Activated CD4-positive, alpha-beta T cell treated with anti-CD3 and anti-CD28 coated beads, Interleukin-2, amount 10 ng/mL, durations not matched to agents 7 days and 5 days (primary cell): Measurements from ENCODE around the gene OR2M2. TPM values are rescaled to one million over a fixed set of nuclear protein-coding genes. Genes with fewer than 3 reads are reported as not detected.

Source experiments
- CTCF ChIA-PET: fragments of 350-600 bp; sonication (Branson Sonifier 250); formaldehyde crosslinking; loops from one replicate; lab custom pipeline; 2021; ENCODE audit warnings: antibody characterized with exemption; lab: Charles Lee
- POLR2A ChIA-PET: fragments of 350-600 bp; sonication (Branson Sonifier 250); formaldehyde crosslinking; loops from one replicate; lab custom pipeline; 2021; ENCODE audit warnings: antibody characterized with exemption; lab: Charles Lee
- DNase-seq: peaks from one replicate; pipeline ENCODE4 v3.0.0-alpha.2; 2020
- H3K27ac Mint-ChIP-seq: one replicate; pipeline ENCODE4 v1.8.0; 2021; ENCODE audit warnings: mild to moderate bottlenecking, moderate library complexity, mixed read lengths
- H3K27me3 Mint-ChIP-seq: one replicate; pipeline ENCODE4 v1.8.0; 2021; ENCODE audit warnings: mixed read lengths
- H3K36me3 Mint-ChIP-seq: one replicate; pipeline ENCODE4 v1.8.0; 2021; ENCODE audit warnings: low read depth, mixed read lengths
- H3K4me1 Mint-ChIP-seq: one replicate; pipeline ENCODE4 v1.8.0; 2021; ENCODE audit warnings: mixed read lengths
- H3K4me3 Mint-ChIP-seq: one replicate; pipeline ENCODE4 v1.8.0; 2021; ENCODE audit warnings: mild to moderate bottlenecking, moderate library complexity, mixed read lengths
- H3K9me3 Mint-ChIP-seq: one replicate; pipeline ENCODE4 v1.8.0; 2021; ENCODE audit warnings: mixed read lengths
- total RNA-seq, 2 experiments: library from RNA; stranded (reverse); gene quantifications; one replicate each; pipeline ENCODE4 v1.2.3, GENCODE V29; 2021

Gene OR2M2
- total RNA-seq, 2 experiments from 2014 or later, result not detected

DNA sequence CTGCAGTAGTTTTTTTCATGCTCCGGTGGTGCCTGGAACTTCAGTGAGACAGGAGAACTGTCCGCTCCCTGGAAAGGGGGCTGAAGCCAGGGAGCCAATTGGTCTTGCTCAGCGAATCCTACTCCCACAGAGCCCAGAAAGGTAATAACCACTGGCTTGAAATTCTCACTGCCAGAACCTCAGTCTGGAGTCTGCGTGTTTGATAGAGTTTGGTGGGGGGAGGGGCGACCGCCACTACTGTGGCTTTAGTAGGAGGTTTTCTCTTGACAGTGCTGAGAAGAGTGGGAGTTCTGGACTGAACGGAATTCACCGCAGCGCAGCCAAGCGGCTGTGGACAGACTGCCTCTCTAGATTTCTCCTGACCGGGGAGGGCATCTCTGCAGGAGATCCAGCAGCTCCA is 14.4 kb downstream of the OR2M2 start:
- H3K4me1 Mint-ChIP-seq, result no peaks in the 10 kb centered on the region
- no peak overlapping the region for H3K27ac Mint-ChIP-seq
- no peaks in the 10 kb centered on the region for H3K9me3 Mint-ChIP-seq
- no peak for DNase-seq
- no peak overlapping the region for H3K4me3 Mint-ChIP-seq
- CTCF ChIA-PET, result no interaction called here
- POLR2A ChIA-PET, result no interaction called here
- H3K27me3 Mint-ChIP-seq, result no peaks in the 10 kb centered on the region
- H3K36me3 Mint-ChIP-seq, result no peaks in the 10 kb centered on the region

DNA sequence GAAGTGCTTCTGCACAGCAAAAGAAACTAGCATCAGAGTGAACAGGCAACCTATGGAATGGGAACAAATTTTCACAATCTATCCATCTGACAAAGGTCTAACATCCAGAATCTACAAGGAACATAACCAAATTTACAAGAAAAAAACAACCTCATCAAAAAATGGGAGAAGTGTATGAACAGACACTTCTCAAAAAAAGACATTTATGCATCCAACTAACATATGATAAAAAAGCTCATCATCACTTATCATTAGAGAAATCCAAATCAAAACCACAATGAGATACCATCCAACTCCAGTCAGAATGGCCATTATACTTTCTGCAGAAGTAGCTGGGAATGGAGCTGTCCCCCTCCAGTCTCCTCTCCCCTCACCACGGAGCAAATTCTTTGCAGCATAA is 19.5 kb downstream of the OR2M2 start:
- no peak for DNase-seq
- no peaks in the 10 kb centered on the region for H3K9me3 Mint-ChIP-seq
- H3K4me1 Mint-ChIP-seq, result no peaks in the 10 kb centered on the region
- H3K27ac Mint-ChIP-seq, result no peak overlapping the region
- no peaks in the 10 kb centered on the region for H3K36me3 Mint-ChIP-seq
- H3K4me3 Mint-ChIP-seq, result no peak overlapping the region
- H3K27me3 Mint-ChIP-seq, result no peaks in the 10 kb centered on the region
- ChIA-PET POLR2A (no interaction called here), CTCF (no interaction called here)

DNA sequence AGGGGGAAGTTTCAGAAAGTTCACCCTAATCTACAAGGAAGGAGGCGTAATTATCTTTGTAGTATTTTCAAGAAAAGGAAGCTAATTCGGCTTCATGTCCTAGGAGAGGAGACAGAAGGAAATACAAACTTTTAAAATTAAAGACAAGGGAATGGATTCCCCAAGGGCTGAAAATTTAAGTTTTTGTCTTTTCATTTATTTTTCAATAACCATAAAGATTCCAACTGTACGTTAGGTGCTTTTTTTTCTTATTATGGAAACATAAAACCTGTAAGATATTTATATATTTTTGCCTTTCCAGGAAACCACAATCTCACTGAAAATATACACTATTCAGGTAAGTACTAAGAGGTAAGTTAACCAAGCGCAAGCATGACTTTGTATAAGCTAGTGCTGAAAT is 22.3 kb downstream of the OR2M2 start, which contains the start of gene OR2M3:
Gene OR2M3, plus strand, starts transcription at position 301 of the 400 bp plus-strand sequence. CDS start 5,803 bp downstream, outside the sequence.
- no peaks in the 10 kb centered on the region for H3K27me3 Mint-ChIP-seq
- H3K27ac Mint-ChIP-seq, result no peak within 1 kb of the TSS
- ChIA-PET CTCF (no interaction called here), POLR2A (interaction anchor here (0.6 kb wide), 1 partner anchor 11 kb away, joined by 4 read pairs; no protein-coding TSS in a partner anchor)
- H3K4me3 Mint-ChIP-seq, result no peak within 1 kb of the TSS
- H3K4me1 Mint-ChIP-seq, result no peaks in the 10 kb centered on the region
- no peak for DNase-seq
- H3K36me3 Mint-ChIP-seq, result no peaks in the 10 kb centered on the region
- H3K9me3 Mint-ChIP-seq, result no peaks in the 10 kb centered on the region

DNA sequence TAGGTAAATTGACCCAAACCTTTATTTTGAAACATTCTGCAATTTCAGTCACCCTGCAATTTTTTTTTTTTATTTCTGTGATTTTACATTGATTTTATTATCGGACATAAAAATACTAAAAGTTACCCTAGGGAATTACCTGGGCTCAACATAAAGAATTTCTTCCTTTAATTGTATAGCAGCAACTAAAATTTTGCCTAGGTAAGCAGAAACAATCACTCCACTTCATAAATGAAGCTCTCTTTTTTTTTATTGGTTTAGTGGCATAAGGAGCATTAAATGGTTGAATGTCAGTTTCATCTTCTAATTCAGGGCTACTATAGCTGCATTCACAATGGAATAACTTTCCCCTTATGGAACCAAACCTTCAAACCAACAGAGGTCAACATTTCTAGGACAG is 41.3 kb downstream of the OR2M2 start:
- H3K9me3 Mint-ChIP-seq, result no peaks in the 10 kb centered on the region
- no peak overlapping the region for H3K4me3 Mint-ChIP-seq
- H3K27me3 Mint-ChIP-seq, result no peaks in the 10 kb centered on the region
- no peak overlapping the region for H3K27ac Mint-ChIP-seq
- no peaks in the 10 kb centered on the region for H3K36me3 Mint-ChIP-seq
- ChIA-PET CTCF (interaction anchor here (0.6 kb wide), 1 partner anchor 905 kb away, joined by 6 read pairs; no protein-coding TSS in a partner anchor), POLR2A (no interaction called here)
- DNase-seq, result no peak
- no peaks in the 10 kb centered on the region for H3K4me1 Mint-ChIP-seq

DNA sequence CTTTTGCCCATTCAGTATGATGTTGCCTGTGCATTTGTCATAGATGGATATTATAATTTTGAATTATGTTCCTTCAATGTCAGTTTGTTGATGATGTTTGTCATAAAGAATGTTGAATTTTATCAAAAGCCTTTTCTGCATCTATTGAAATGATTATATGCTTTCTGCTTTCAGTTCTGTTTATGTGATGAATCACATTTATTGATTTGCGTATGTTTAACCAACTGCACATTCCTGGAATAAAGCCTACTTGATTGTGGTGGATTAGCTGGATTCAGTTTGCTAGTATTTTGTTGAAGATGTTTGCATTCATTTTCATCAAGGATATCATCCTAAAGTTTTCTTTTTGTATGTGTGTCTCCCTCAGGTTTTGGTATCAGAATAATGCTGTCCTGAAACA is 50.9 kb downstream of the OR2M2 start:
- Mint-ChIP-seq H3K27ac (no peak overlapping the region), H3K27me3 (no peaks in the 10 kb centered on the region), H3K4me1 (no peaks in the 10 kb centered on the region), H3K9me3 (no peaks in the 10 kb centered on the region), H3K36me3 (no peaks in the 10 kb centered on the region), H3K4me3 (no peak overlapping the region)
- ChIA-PET POLR2A (no interaction called here), CTCF (no interaction called here)
- no peak for DNase-seq

DNA sequence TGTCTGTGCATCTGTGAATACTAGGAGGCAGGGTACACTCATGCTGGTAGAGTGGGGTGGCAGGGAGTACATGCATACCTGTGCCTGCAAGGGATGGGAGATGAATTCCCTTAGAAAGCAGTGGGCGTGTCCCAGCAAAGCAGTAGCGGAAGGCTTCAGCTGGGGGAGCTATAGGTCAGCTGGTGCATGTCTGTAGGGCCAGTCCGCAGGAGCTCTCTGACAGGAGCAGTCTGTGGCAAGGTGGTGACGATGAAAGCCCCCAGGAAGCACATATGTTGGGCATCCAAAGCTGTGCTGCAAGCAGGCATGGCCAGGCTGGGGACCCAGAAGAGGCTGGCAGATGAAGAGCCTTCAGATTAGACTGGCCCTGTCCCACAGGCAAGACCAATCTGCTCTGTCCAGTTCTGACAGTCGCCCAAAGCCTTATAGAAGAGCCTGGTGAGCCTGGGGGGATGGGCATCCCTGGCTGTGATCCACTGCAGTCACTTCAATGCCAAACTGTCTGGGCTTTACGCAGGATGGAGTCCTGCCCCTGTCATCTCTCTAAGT is 54.8 kb downstream of the OR2M2 start:
- POLR2A ChIA-PET, result no interaction called here
- Mint-ChIP-seq H3K27ac (no peak overlapping the region), H3K4me3 (no peak overlapping the region), H3K9me3 (no peaks in the 10 kb centered on the region), H3K36me3 (no peaks in the 10 kb centered on the region), H3K27me3 (no peaks in the 10 kb centered on the region), H3K4me1 (no peaks in the 10 kb centered on the region)
- CTCF ChIA-PET, result no interaction called here
- DNase-seq, result no peak

Other genes starting within 250 kb of the OR2M2 start
- not detected for gene OR2AJ1, start 249.9 kb upstream of the OR2M2 start, total RNA-seq
- gene OR2L8, start 226.0 kb upstream of the OR2M2 start, total RNA-seq, result under 1 TPM in 1 of 2 experiments, not detected in 1; 0.29 TPM
- not detected for gene OR2AK2, start 209.6 kb upstream of the OR2M2 start, total RNA-seq
- gene OR2L5, start 161.2 kb upstream of the OR2M2 start, total RNA-seq, result under 1 TPM in 1 of 2 experiments, not detected in 1; 0.08 TPM
- under 1 TPM; 0.12 to 0.19 TPM for gene OR2L2, start 144.8 kb upstream of the OR2M2 start, total RNA-seq
- gene OR2L3, start 128.0 kb upstream of the OR2M2 start, total RNA-seq, result not detected
- gene OR2L13, start 79.6 kb upstream of the OR2M2 start, total RNA-seq, result not detected
- not detected for gene OR2M5, start 29.7 kb upstream of the OR2M2 start, total RNA-seq
- not detected for gene OR2M3, start 22.4 kb downstream of the OR2M2 start, total RNA-seq
- not detected for gene OR2M4, start 56.6 kb downstream of the OR2M2 start, total RNA-seq
- gene OR2T33, start 103.2 kb downstream of the OR2M2 start, total RNA-seq, result not detected
- not detected for gene OR2T12, start 128.6 kb downstream of the OR2M2 start, total RNA-seq
- not detected for gene OR2M7, start 149.7 kb downstream of the OR2M2 start, total RNA-seq
- gene OR14C36, start 174.0 kb downstream of the OR2M2 start, total RNA-seq, result not detected
- not detected for gene OR2T4, start 186.8 kb downstream of the OR2M2 start, total RNA-seq
- not detected for gene OR2T6, start 200.9 kb downstream of the OR2M2 start, total RNA-seq
- not detected for gene OR2T1, start 228.2 kb downstream of the OR2M2 start, total RNA-seq